IMR-90 (cell line): ENCODE data around the gene CEP55.

Experiments
- BHLHE40 ChIP-seq: fragments of 150-350 bp; IDR thresholded peaks from 2 replicates; pipeline ENCODE4 v1.6.1; 2016; ENCODE audit warnings: mild to moderate bottlenecking, low read depth, low read length
- CEBPB ChIP-seq: IDR thresholded peaks from 2 replicates; pipeline ENCODE4 v1.6.1; 2012; ENCODE audit warnings: low read depth, low read length, improper control_type of control experiment
- CTCF ChIP-seq: conservative IDR thresholded peaks from 2 replicates; pipeline ENCODE4 v1.5.1; 2012; ENCODE audit warnings: mild to moderate bottlenecking, low read depth, low read length, improper control_type of control experiment
- FOS ChIP-seq: fragments of 150-350 bp; IDR thresholded peaks from 2 replicates; pipeline ENCODE4 v1.6.1; 2016; ENCODE audit warnings: low read depth, low read length
- MAZ ChIP-seq: IDR thresholded peaks from 2 replicates; pipeline ENCODE4 v1.6.1; 2012; ENCODE audit warnings: low read depth, mild to moderate bottlenecking, low read length, improper control_type of control experiment, moderate library complexity, borderline replicate concordance
- MXI1 ChIP-seq: IDR thresholded peaks from 2 replicates; pipeline ENCODE4 v1.6.1; 2012; ENCODE audit warnings: low read depth, mild to moderate bottlenecking, low read length, moderate library complexity, borderline replicate concordance
- POLR2A ChIP-seq: IDR thresholded peaks from 2 replicates; pipeline ENCODE4 v1.6.1; 2012; ENCODE audit warnings: mild to moderate bottlenecking, low read depth, low read length
- RAD21 ChIP-seq: IDR thresholded peaks from 2 replicates; pipeline ENCODE4 v1.6.1; 2012; ENCODE audit warnings: low read length, improper control_type of control experiment
- RCOR1 ChIP-seq: IDR thresholded peaks from 2 replicates; pipeline ENCODE4 v1.6.1; 2012; ENCODE audit warnings: mild to moderate bottlenecking, low read length, improper control_type of control experiment; ENCODE audit not compliant: insufficient replicate concordance
- RFX5 ChIP-seq: IDR thresholded peaks from 2 replicates; pipeline ENCODE4 v1.8.0; 2012; ENCODE audit warnings: low read depth, mild to moderate bottlenecking, low read length, moderate library complexity
- SMC3 ChIP-seq: fragments of 150-350 bp; IDR thresholded peaks from 2 replicates; pipeline ENCODE4 v1.6.1; 2016; ENCODE audit warnings: low read depth, mild to moderate bottlenecking, antibody characterized with exemption, low read length, moderate library complexity
- TF ChIP-seq, protein P1 (sequence below): fragments of 150-350 bp; IDR thresholded peaks from 2 replicates; pipeline ENCODE4 v1.6.1; 2017; ENCODE audit warnings: mild to moderate bottlenecking, antibody characterized with exemption, low read length, low read depth
- TF ChIP-seq, protein P2 (sequence below): fragments of 150-350 bp; IDR thresholded peaks from 2 replicates; pipeline ENCODE4 v1.6.1; 2016; ENCODE audit warnings: low read depth, mild to moderate bottlenecking, low read length, moderate library complexity, borderline replicate concordance

GRCh38 chr10:93456480-93456879 is 39.9 kb upstream of the CEP55 start:
- TF ChIP-seq CTCF (no peak), POLR2A (no peak), RAD21 (no peak), SMC3 (no peak), BHLHE40 (no peak), RFX5 (no peak), CEBPB (no peak), MAZ (no peak), MXI1 (no peak), RCOR1 (no peak), FOS (no peak)
- TF ChIP-seq, protein P1, sequence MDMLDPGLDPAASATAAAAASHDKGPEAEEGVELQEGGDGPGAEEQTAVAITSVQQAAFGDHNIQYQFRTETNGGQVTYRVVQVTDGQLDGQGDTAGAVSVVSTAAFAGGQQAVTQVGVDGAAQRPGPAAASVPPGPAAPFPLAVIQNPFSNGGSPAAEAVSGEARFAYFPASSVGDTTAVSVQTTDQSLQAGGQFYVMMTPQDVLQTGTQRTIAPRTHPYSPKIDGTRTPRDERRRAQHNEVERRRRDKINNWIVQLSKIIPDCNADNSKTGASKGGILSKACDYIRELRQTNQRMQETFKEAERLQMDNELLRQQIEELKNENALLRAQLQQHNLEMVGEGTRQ = no peak
- TF ChIP-seq, protein P2, sequence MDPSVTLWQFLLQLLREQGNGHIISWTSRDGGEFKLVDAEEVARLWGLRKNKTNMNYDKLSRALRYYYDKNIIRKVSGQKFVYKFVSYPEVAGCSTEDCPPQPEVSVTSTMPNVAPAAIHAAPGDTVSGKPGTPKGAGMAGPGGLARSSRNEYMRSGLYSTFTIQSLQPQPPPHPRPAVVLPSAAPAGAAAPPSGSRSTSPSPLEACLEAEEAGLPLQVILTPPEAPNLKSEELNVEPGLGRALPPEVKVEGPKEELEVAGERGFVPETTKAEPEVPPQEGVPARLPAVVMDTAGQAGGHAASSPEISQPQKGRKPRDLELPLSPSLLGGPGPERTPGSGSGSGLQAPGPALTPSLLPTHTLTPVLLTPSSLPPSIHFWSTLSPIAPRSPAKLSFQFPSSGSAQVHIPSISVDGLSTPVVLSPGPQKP = no peak
